Activated T-cell treated with anti-CD3 and anti-CD28 coated beads for 4 hours (primary cell): ENCODE results near the gene GSG1L.
"Not testable (repeated sequence)": the region's sequence is repeated elsewhere in the genome, so short reads cannot be mapped to it uniquely, and the experiment has no call there.

Experiments used
- DNase-seq: peaks from one replicate; pipeline ENCODE4 v3.0.0-alpha.2; 2020

GSG1L gene

DNA sequence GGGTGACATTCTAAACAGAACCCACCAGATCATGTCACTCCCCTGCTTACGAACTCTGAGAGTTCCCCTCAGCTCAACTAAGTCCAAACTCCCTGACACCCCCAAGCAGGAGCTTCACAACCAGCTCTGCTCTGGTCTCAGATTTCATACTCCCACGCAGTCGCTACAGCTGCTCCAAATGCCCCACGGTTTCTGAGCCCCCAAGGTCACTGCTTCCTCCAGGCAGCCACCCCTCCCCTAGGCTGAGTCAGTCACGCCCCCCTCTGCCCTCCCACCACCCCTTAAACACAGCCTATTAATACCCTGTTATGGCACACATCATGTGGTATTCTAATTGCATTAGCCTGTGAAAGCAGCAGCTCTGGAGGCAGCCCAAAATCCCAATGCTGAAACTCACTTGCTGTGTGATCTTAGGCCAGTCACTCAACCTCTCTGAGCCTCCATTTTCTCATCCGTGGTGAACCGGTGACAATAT lies 51.5 kb downstream of the GSG1L start:
- DNase-seq = no peak

DNA sequence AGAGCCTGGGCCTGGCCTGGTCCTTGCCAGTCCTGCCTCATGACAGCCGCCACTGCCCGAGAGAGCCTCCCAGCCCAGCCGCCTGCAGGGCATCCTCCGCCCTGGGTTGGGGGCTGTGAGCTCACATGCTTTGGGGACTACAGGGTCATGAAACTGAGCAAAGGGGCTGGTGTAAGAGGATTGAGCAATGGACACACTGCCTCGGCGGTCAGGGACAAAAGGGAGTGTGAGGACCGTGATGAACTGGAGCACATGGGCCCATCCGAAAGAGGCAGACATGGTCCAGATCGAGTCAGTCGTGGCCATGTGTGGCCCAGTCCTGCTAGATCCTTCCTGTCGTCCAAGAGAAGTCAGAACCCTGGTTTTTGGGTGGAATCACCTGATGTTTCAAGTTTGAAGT lies 52.3 kb downstream of the GSG1L start:
- DNase-seq = no peak

DNA sequence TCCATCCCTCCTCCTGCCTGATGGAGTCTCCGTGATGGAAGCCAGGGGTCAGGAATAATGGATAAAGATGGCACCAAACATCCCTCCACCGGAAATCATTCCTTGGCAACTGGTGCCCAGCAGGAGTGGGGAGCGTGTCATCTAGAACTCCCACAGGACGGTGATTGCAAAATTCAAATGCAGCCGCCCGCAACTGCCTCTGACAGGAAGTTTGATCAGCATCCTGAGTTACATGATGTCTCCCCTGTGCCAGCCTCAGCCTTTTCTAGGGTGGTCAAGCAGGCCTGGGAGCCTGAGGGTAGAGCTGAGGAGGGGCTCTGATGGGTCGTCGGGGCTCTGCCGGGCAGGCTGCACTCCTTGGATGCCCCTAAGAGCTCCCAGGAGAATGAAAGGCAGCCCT lies 52.8 kb downstream of the GSG1L start:
- DNase-seq = no peak

DNA sequence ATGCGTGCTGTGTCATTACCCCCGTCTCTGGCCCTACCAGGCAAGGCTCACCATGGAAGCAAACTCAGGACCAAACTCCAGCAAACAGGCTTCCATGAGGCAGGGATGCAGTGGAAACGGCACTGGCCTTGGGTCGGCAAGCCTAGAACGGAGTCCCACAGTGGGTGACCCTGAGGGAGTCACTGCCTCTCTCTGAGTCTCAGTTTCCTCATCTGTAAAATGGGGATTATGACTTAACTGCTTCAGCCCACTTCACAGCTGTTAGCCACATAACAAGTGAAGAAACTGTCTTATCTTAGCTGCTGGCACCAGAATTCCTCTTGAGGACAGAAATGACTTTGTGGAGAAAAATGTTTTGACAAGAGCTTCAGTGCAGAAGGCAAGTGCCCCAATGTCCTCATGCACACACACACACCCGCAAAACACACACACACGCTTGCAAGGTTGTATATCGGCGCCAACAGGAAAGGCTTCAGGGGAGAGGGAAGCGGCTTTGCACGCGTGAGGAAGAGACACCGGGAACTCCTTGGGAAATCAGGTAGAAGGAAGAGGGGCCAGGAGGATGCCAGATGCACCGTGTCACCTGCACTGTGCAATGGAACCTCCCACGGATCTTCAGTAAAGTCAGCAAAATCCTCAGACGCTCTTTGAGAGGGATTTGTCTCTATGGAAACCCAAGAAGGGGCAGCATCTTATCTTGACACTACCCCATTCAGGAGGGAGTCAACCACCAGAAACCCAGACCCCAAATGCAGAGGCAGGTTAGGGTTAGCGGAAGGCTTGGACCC lies 53.7 kb downstream of the GSG1L start:
- no peak for DNase-seq

DNA sequence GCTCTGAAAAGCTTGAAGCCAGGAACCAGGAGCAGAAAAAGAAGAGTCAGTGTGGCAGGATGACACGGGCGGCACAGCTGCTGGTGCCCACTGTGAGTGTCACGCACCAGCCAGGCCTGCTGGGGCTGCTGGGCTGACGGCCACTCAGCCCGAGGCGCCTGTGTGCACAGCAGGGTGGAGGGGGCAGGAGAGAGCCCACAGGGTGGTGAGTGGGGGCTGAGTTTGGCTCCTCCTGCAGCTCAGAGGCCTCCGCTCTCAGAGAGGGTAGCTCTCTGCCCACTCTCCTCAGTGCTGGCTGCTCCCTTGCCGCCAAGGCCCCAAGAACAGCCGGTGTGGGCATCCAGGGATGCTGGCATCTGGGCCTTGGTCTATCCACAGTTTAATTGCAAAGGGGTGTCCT lies 59.6 kb downstream of the GSG1L start:
- no peak for DNase-seq

DNA sequence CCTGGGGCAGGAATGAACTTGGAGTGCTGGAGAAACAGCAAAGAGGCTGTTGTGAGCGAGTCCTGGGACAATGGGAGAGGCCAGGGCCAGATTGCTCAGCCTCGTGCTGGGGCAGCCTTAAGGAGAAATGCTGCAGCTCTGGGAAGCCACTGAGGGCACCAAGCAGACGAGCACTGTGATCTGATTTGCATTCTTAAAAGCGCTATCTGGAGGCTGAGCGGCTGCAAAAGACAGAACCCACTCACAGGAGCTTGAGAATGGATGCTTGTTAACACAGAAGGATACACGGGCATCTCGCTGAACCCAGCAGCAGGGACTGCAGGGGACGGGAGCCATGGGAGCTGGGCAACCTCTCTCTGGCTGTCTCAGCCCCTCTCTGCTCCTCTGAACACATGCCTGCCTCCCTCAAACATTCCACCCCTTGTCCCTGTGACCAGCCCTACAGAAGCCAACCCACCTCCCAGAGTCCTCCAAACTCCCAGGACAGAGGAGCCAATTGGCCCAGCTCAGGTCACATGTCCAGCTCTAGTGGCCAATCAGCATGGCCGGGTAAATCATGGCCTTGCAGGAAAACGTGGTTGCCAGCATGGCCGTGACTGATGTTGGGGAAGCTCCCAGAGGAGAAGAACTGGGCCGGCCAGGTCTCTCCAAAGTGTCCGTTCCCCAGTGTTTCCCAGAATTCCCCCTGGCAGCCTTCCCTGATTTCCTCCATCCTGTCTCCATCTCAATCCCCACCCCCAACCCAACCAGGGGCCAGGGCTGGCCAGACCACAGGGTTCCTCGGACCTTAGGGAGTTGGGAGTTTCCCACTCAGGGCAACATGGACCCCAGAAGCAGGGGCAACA lies 60.3 kb downstream of the GSG1L start:
- DNase-seq = no peak

DNA sequence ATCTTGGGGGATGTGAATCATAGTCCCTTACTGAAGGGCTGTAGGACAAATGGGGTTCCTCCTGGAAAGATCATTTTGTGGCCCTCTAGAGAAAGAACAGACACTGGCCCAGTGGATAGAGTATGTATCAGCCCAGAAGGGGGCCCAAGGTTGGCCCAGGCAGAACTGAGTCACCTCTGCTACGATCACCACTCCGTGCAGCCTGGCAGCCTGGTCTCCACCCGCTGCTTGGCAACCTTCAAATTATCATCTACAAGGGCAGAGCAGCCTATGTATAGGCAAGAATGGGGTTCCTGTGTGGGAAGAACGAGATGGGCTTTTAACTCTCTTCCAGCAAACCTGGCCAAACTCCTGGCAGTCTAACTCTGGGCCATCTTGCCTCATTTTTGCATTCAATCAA lies 61.9 kb downstream of the GSG1L start:
- no peak for DNase-seq

DNA sequence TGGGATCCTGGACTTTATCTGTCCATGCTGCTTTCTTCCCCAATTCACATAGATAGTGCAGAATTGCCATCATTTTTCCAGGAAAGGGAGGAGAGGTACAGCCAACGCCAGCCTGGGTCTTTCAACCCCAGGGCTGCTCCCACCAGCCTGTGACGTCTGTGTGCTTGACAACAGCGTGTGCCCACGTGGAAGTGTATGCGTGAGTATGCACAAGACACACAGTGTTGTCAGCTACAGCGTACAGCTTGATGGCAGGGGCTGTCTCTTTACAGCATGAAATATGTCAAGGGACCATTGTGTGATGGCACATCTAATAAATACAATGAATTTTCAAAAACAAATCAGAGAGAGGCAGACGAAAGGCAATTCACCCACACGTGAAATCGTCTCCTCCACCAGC lies 62.3 kb downstream of the GSG1L start:
- no peak for DNase-seq

DNA sequence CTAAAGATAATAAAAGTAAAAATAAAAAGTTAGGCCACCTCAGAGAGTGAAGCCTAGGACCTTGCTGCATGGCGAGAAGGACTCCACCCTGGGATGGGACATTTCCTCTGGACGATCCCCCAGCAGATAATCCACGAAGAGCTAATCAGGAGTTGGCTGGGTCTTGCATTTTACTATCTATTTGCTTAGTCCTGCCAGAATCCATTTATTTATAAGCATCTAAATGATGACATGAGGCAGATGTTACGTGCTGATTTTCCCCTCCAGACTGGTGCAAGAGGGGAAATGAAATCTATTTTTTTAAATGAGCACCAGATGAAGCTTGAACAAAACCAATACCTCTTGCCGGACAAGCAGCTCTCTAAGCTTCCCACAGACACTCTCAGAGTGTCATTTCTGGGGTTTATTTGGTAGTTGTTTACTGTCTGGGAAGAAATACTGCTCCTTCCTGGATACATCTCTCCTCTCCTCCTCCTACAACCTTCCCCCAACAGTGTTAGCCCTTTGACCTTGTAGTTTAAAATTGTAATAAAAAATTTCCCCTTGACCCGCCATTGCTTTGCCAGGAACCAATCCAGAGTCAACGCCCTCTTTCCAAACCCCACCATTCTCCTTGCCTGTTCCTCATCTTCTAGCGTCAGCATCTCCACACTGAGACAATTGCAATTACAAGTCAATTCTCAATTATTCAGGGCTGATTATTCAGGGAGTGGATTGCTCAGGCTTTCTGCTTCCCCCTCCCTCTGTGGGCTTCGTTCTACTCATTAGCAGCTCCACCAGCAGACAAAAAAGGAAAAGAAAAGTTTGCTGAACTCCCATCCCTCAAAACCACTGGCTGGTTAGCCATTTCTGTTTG lies 63.0 kb downstream of the GSG1L start:
- no peak for DNase-seq

DNA sequence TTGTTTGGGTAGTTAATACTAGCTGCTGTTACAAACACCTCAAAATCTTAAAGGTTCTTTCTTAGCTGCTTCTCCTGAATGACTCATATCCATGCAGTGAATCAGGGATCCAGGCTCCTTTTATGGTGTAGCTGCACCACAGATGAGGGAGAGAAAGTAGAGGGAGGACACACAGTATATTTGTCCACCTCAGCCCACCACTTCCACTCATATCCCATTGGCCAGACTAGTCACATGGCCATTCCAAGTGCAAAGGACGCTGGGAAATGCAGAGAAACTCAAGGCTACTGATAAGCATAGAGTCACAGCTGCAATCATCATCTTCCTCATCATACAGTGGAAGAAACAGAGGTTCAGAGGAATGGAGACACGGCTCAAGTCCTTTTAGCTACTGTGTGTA lies 63.8 kb downstream of the GSG1L start:
- DNase-seq = no peak

DNA sequence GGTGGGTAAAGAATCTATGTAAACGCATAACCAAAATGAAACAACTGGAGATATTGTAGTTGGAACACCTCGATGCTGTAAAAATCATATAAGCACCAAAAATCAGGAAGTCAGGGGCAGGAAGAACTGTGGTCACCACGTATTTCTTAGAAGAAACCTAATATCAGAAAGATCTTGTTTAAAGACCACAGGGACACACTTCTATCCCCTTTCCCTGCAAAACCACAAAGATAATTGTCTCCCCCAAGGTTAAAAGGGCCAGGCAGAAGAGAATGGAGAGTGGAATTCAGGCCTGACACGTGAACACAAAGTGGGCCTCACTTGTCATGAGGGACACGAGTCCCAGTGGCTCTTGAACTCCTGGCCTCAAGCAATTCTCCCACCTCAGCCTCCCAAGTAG lies 68.1 kb downstream of the GSG1L start:
- no peak for DNase-seq

DNA sequence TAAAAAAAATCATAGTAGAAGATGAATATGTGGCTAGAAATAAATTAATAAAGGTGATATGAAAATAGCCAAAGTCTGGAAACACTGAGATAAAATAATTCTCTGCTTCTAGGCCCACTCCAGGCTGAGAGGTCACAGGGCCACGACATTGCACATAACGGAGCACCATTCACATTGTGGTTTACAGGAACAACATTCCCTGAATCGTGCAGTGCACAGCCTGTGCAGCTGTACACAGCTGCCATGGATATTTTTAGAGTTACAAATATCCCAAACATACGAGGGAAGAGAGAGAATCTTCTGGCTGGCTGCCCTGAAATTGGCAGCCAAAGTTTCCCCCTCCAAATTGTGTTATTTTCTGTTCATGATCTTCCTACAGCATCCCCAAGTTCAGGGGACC lies 68.8 kb downstream of the GSG1L start:
- no peak for DNase-seq

DNA sequence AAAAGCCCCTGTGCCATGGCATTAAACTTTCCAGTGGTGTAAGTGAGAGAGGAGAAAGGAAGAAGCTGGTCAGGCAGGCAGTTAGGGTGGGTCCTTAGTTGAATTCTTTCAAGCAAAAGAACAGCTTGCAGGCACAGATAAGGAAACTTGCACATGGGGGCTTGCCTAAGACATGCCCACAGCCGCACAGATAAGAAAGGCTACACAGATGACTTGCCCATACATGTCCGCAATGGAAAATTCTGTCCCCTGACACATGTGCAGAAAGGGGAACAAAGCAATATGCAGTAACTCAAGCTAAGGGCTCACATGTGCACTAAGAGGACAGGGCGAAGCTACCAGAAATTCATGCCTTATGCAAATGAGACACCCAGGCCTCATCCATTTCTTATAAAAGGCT lies 69.9 kb downstream of the GSG1L start:
- no peak for DNase-seq

DNA sequence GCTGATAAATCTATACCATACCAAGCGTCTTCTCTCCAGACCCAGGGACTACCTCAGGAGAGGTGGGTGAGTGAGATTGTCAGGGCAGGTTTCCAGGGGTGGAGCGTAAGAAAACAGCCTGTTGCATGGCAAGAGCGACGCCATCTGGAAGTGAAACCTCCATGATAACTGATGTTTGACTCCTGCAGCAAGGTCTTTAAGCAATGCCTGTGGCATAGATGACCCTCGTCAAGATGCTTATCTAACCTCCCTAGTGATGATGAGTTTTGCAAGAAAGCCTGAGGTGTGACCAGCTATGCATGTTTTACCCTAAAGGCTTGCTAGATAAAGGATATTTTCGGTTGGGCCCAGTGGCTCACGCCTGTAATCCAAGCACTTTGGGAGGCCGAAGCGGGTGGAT lies 71.6 kb downstream of the GSG1L start:
- no peak for DNase-seq

DNA sequence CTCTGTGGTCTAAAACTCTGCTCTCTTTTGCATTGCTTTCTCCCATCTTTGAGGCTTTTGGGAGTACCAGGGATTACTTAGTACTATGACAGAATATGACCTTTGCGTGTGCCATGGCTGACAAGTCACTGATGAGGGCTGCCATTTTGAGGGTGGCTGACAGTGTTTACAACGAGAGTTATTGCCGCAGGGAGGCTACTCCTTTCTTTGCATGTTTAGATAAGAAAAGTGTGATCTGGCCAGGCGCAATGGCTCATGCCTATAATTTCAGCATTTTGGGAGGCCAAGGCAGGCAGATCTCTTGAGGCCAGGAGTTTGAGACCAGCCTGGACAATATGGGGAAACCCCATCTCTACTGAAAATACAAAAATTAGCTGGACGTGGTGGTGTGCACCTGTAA lies 77.5 kb downstream of the GSG1L start:
- DNase-seq = no peak

DNA sequence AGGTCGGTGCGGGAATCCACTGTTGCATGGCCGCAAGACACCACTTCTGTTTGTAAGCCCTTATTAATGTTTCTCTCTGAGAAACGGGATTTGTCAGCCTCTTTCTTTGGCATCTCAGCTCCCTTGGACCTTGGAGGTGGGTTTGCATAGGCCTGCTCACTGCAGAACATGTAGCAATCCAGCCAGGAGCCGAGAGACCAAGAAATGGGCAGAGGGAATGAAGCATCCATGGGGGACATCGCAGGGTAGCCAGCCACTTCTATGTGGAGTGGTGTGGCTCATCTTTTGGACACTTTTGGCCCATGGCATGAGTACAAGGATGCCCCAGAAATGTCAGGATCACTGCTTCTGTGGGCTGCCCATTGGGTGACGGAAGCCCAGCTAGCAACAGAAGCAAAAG lies 79.4 kb downstream of the GSG1L start:
- no peak for DNase-seq

DNA sequence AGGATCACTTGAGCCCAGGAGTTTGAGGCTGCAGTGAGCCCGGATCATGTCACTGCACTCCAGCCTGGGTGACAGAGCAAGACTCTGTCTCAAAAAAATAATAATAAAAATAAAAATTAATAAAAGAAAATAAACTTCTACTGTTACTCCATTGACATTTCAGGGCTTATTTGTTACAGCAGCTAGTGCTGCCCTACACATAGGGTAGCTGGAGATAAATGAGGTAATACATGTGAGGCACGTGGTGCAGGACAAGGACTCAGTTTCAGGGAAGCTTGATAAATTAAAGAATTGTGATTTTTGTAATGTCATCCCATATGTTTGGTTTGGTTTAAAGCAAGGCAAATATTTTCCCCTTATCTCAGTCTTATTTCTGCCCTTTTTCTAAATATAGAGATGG lies 80.3 kb downstream of the GSG1L start:
- DNase-seq = no peak

DNA sequence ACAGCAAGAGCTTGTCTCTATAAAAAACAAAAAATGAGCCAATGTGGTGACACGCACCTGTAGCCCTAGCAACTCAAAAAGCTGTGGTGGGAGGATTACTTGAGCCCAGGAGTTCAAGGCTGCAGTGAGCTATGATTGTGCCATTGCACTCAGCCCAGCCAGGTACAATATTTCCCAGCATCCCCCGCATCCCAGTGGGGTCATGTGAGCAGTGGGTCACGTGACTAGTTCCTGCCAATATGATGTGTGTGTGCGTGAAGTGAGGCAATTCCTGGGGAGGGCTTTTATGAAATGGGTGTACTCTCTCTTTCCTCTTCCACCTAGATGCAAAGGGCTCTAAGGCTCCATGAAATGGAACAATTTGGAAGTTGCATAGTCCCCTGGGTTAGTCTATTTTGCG lies 81.3 kb downstream of the GSG1L start:
- no peak for DNase-seq

DNA sequence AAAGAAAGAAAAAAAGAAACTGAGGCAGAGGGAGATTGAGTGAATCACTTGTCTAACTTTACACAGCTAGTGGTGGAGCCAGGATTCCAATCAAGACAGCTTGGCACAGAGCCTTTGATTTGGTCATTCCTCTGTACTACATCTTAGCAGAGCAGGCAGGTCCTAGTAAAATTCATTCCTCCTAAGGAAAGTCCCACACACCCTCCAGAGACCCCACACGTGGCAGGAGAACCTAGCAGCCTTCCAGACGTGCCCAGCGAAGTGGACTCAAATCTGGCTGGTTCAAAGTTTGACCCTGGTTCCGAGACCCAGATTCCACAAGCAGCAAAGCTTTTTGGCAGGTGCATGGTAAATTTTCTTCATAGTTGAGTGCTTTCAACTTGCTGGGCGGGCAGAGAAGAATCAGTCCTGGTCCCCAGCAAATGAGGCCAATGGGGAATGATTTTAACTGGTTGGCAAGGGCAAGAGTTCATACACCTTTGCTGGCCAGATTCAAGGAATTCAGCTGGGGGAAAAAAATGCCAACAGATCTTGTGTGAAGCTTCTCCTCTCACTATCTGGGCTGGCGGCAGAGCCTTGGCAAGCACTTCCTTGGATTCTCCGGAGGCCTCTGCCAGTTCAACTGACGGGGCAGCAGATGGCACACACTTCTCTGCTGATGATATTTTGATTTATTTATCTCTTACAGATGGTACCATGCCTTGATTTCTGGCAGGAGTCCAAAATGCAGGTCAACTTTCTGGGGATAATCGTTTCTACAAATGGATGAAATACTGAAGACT lies 82.4 kb downstream of the GSG1L start:
- DNase-seq = no peak

DNA sequence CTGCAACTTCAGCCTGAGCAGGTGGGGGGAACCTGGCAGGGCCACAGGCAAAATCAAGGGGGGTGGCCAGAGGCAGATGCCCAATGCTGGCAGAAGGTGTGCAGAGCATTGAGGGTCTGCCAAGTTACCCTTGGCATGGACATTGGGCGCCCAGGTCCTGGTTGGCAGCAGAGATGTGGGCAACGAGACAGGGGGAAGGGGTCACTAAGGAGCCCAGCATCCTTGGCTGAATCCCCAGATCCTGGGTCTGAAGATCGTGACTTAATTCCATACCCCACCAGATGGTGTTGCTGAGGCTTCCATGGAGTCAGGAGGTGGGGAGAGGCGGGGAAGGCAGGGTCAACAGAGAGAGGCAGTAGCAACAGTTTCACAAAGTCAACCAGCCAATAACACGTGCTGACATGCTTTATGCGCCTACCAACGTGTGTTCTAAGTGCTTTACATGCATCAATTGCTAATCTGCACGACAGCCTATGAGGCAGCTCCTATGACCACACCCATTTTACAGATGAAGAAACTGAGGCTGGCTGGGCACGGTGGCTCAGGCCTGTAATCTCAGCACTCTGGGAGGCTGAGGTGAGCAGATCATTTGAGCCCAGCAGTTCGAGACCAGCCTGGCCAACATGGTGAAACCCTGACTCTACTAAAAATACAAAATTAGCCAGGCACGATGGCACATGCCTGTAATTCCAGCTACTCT lies 83.3 kb downstream of the GSG1L start:
- DNase-seq = no peak

DNA sequence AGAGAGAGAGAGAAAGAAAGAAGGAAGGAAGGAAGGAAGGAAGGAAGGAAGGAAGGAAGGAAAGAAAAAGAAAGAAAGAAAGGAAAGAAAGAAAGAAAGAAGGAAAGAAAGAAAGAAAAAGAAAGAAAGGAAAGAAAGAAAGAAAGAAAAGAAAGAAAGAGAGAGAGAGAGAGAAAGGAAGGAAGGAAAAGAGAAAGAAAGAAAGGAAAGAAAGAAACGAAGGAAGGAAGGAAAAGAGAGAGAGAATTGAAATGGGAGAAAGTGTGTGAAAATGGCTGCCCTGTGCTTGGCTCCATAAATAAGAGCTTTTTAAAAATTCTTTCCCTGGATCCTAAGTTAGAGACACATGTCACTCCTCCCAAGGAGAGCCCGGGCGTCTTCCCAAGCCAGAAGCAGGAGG lies 83.8 kb downstream of the GSG1L start:
- not testable (repeated sequence) for DNase-seq

DNA sequence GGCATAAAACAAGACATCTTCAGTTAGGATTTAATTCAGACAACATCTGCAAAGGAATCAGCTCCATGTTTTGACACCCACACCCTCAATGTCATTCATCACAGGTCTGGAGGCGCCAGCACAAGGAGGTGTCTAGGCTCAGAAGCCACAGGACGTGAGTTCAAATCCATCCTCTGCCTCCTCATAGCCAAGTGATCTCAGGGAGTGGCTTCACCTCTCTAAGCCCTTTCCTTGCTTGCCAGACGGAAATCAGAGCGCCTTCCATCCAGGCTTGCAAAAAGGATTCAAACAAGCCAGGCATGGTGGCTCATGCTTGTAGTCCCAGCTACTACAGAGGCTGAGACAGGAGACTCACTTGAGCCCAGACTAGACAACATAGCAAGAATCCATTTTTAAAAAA lies 84.6 kb downstream of the GSG1L start:
- no peak for DNase-seq
